Skeletal muscle tissue (tissue), 4 donors: Measurements from ENCODE around the gene RGS3. TPM values are rescaled to one million over a fixed set of nuclear protein-coding genes. Genes with fewer than 3 reads are reported as not detected.
A peak's percentile ranks its signal among the peaks of the same experiment; 100 is the strongest.
"Not testable (repeated sequence)": the region's sequence is repeated elsewhere in the genome, so short reads cannot be mapped to it uniquely, and the experiment has no call there.

Experiments used
- H3K27ac ChIP-seq: one replicate; pipeline ENCODE4 v1.7.0; 2013; ENCODE audit warnings: mild to moderate bottlenecking, low read depth, low read length, inconsistent platforms
- H3K27me3 ChIP-seq, 3 donors: one replicate each; pipeline ENCODE4 v1.7.0; 2013; ENCODE audit warnings: low read length in 3 of 3; ENCODE audit not compliant: control insufficient read depth in 3 of 3, insufficient read depth in 3 of 3
- H3K36me3 ChIP-seq, 3 donors: one replicate each; pipeline ENCODE4 v1.7.0; 2013; ENCODE audit warnings: low read length in 3 of 3; ENCODE audit not compliant: control insufficient read depth in 3 of 3, insufficient read depth in 3 of 3
- H3K4me1 ChIP-seq, 3 donors: one replicate each; pipeline ENCODE4 v1.7.0; 2013; ENCODE audit warnings: low read length in 3 of 3, mild to moderate bottlenecking in 3 of 3; ENCODE audit not compliant: control insufficient read depth in 3 of 3, insufficient read depth in 3 of 3
- H3K4me3 ChIP-seq, 3 donors: one replicate each; pipeline ENCODE4 v1.7.0; 2013; ENCODE audit warnings: low read length in 3 of 3
- H3K9ac ChIP-seq, 3 donors: one replicate each; pipeline ENCODE4 v1.7.0; 2013; ENCODE audit warnings: low read length in 3 of 3, mild to moderate bottlenecking in 3 of 3, moderate library complexity in 2 of 3, low read depth in 1 of 3
- H3K9me3 ChIP-seq, 3 donors: one replicate each; pipeline ENCODE4 v1.7.0; 2013; ENCODE audit warnings: low read length in 3 of 3; ENCODE audit not compliant: control insufficient read depth in 3 of 3
- total RNA-seq: library from RNA; depleted of rRNA; stranded (reverse); fragments of >200 nt; gene quantifications from one replicate; pipeline ENCODE4 v1.2.3, GENCODE V29; 2014
- donor health status: Osteomylitis.

RGS3 gene
- total RNA-seq, 1 donor from 2014 or later = 48.0 TPM

DNA sequence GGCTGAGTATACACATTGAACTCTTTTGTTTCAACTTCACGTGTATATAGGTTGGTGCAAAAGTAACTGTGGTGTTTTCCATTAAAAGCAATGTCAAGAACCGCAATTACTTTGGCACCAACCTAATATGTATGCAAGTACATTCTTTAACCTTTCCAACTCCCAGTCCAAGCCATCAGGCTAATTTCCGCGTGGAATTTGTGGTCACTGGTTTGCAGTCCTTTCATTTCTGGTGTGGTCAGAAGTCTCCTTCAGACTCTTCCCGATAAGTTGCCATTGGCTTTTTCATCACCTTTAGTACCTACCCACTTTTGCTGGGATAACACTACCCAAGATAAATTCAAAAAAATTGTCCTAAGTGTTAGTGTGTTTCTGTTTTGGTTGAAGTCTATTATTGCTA lies 84.0 kb downstream of the RGS3 start:
- no peak overlapping the region for H3K4me3 ChIP-seq
- no peaks in the 10 kb centered on the region for H3K27me3 ChIP-seq
- peaks cover 0 to 10% (median 0%) of the 10 kb centered on the region in 3 donors for H3K36me3 ChIP-seq
- H3K9me3 ChIP-seq = no peaks in the 10 kb centered on the region
- H3K4me1 ChIP-seq = peaks cover 31 to 58% (median 48%) of the 10 kb centered on the region in 3 donors
- peak overlapping the region; percentile 77 for H3K27ac ChIP-seq
- no peak overlapping the region for H3K9ac ChIP-seq

- Histone ChIP-seq H3K4me3 (peak overlapping the region in 1 of 3 donors; percentile 27), H3K4me1 (peaks cover 31 to 52% (median 43%) of the 10 kb centered on the region in 3 donors), H3K27me3 (no peaks in the 10 kb centered on the region), H3K9me3 (no peaks in the 10 kb centered on the region), H3K36me3 (peaks cover 0 to 5% (median 0%) of the 10 kb centered on the region in 3 donors), H3K27ac (peak overlapping the region; percentile 77), H3K9ac (peak overlapping the region; percentile 59 to 70 (median 60))
These were observed 84.9 kb downstream of the RGS3 start for GRCh38 chr9:113548221-113549041.

GRCh38 chr9:113549892-113550291 lies 86.4 kb downstream of the RGS3 start:
- not testable (repeated sequence) for H3K27me3 ChIP-seq, H3K9ac ChIP-seq, H3K9me3 ChIP-seq, H3K27ac ChIP-seq, H3K4me3 ChIP-seq, H3K36me3 ChIP-seq
- peaks cover 31 to 47% (median 38%) of the 10 kb centered on the region in 3 donors for H3K4me1 ChIP-seq

DNA sequence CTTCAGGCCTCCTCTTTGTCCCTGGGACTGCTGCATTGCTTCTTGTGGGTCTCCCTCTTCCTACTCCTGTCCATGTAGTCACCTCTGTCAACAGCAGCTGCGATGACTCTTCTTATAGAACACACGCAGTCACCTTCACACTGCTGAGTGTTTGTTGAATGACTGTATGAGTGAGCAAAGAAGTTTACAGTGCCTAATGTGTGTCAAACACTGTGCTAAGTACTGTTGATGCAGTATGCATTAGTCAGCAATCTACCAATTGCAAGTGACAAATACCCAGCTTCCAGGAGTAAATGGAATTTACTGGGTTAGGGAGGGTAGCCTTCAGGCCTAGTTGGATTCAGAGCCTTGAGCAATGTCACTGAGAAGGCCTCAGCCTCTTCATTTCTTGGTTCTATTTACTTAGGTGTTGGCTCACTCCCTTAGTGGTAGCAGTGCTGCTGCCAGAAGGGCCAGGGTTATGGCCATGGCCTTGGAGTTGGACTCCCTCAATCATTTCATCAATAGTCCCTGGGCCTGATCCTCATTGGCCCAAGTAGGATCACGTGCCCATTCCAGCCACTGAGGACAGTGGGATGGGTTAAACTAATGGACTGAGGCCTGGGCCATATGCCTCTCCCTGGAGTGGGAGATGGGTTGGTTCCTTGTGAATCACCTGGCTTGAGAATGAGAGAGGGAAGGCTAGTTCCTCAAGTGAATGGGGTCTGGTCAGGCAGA lies 93.5 kb downstream of the RGS3 start:
- no peak overlapping the region for H3K4me3 ChIP-seq
- H3K27ac ChIP-seq = no peak overlapping the region
- no peaks in the 10 kb centered on the region for H3K9me3 ChIP-seq
- peaks cover 13 to 29% (median 20%) of the 10 kb centered on the region in 3 donors for H3K4me1 ChIP-seq
- H3K36me3 ChIP-seq = peaks cover 0 to 2% (median 0%) of the 10 kb centered on the region in 3 donors
- H3K9ac ChIP-seq = no peak overlapping the region
- H3K27me3 ChIP-seq = no peaks in the 10 kb centered on the region

DNA sequence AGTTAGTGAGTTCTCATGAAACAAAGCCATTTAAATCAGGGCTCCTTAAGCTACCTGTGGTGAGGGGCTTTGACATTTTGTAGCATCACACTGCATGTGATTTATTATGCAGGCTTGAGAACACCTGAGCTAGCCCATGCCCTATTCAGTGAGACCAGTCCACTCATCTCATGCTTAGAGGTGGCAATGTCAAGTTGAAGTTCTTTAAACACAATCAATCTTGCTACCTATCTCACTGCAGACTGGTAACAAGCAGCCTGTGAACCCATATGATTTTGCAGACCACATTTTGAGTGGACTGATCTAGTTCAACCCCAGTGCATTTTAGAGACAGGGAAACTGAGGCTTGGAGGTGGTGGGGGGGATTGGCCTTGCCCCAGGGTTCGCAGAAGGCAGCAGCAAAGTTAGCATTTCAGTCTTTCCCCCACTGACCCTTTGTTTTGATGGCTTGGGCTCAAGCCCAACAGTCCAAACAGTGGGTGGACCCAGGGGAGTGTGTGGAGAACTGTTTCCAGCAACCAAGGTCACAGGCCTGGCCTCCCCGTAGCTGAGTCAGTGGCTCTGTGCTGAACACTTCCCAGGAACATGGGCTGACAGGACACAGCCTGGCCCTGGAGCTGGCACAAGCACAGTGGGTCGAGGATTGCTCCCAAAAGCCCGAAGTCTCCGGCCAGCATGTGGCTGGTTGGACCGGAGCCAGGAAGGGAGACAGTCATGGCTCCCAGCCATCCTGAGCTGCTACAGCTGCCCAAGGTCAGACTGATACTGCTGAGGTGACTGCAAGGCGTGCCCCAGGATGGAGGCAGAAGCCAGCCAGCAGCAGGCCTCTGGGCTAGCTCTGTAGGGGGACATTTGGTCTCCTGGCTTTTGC lies 95.3 kb downstream of the RGS3 start:
- Histone ChIP-seq H3K36me3 (peaks cover 0 to 2% (median 0%) of the 10 kb centered on the region in 3 donors), H3K4me3 (no peak overlapping the region), H3K9me3 (no peaks in the 10 kb centered on the region), H3K9ac (peak overlapping the region in 2 of 3 donors; percentile 25 to 62), H3K27me3 (no peaks in the 10 kb centered on the region), H3K27ac (peak overlapping the region; percentile 69), H3K4me1 (peaks cover 13 to 40% (median 22%) of the 10 kb centered on the region in 3 donors)

GRCh38 chr9:113559834-113560800 lies 96.6 kb downstream of the RGS3 start:
- no peak overlapping the region for H3K9ac ChIP-seq
- no peaks in the 10 kb centered on the region for H3K27me3 ChIP-seq
- H3K4me3 ChIP-seq = no peak overlapping the region
- no peak overlapping the region for H3K27ac ChIP-seq
- peaks cover 25 to 52% (median 34%) of the 10 kb centered on the region in 3 donors for H3K4me1 ChIP-seq
- no peaks in the 10 kb centered on the region for H3K9me3 ChIP-seq
- H3K36me3 ChIP-seq = peaks cover 0 to 2% (median 0%) of the 10 kb centered on the region in 3 donors

GRCh38 chr9:113562653-113563381 lies 99.3 kb downstream of the RGS3 start:
- Histone ChIP-seq H3K4me1 (peaks cover 50 to 67% (median 59%) of the 10 kb centered on the region in 3 donors), H3K4me3 (no peak overlapping the region)

GRCh38 chr9:113563826-113564497 lies 100.4 kb downstream of the RGS3 start:
- Histone ChIP-seq H3K4me3 (no peak overlapping the region), H3K36me3 (peaks cover 0 to 2% (median 0%) of the 10 kb centered on the region in 3 donors), H3K4me1 (peaks cover 55 to 71% (median 63%) of the 10 kb centered on the region in 3 donors), H3K27me3 (no peaks in the 10 kb centered on the region), H3K9ac (peak overlapping the region in 2 of 3 donors; percentile 3 to 86), H3K27ac (peak overlapping the region; percentile 84), H3K9me3 (no peaks in the 10 kb centered on the region)

More at GRCh38 chr9:113562653-113563381, 99.3 kb downstream of the RGS3 start:
- Histone ChIP-seq H3K9ac (peak overlapping the region in 1 of 3 donors; percentile 8), H3K9me3 (no peaks in the 10 kb centered on the region), H3K27me3 (no peaks in the 10 kb centered on the region), H3K27ac (no peak overlapping the region), H3K36me3 (peaks cover 0 to 2% (median 0%) of the 10 kb centered on the region in 3 donors)
